HepG2 (cell line): Measurements from ENCODE around the gene PPP4C. TPM values are rescaled to one million over a fixed set of nuclear protein-coding genes. Genes with fewer than 3 reads are reported as not detected.

ENCODE experiments used
- CAMTA2 ChIP-seq: sonication (generic); formaldehyde crosslinking; IDR thresholded peaks from 2 replicates; pipeline ENCODE4 v1.4.0; 2020; ENCODE audit warnings: mild to moderate bottlenecking, missing genetic modification reagents, borderline replicate concordance
- DNMT3B ChIP-seq: conservative IDR thresholded peaks from 2 replicates; pipeline ENCODE4 v1.6.1; 2016; ENCODE audit warnings: missing biosample characterization, control low read depth
- GPN1 ChIP-seq: sonication (generic); formaldehyde crosslinking; IDR thresholded peaks from 2 replicates; pipeline ENCODE4 v1.5.1; 2020; ENCODE audit warnings: missing genetic modification reagents, borderline replicate concordance
- HOXA7 ChIP-seq: sonication (generic); formaldehyde crosslinking; IDR thresholded peaks from 2 replicates; pipeline ENCODE4 v1.8.1; 2022; ENCODE audit warnings: mild to moderate bottlenecking, missing genetic modification reagents, moderate library complexity
- KAT7 ChIP-seq: IDR thresholded peaks from 2 replicates; pipeline ENCODE4 v1.6.1; 2018; ENCODE audit warnings: borderline replicate concordance, missing compliant biosample characterization
- MAFG ChIP-seq: sonication (generic); formaldehyde crosslinking; IDR thresholded peaks from 2 replicates; pipeline ENCODE4 v1.5.1; 2020; ENCODE audit warnings: mild to moderate bottlenecking, missing genetic modification reagents
- MIXL1 ChIP-seq: IDR thresholded peaks from 2 replicates; pipeline ENCODE4 v1.6.1; 2016
- SALL1 ChIP-seq: sonication (generic); formaldehyde crosslinking; IDR thresholded peaks from 2 replicates; pipeline ENCODE4 v1.8.0; 2022; ENCODE audit warnings: mild to moderate bottlenecking, missing genetic modification reagents
- TBL1XR1 ChIP-seq: fragments of 150-350 bp; IDR thresholded peaks from 2 replicates; pipeline ENCODE4 v1.6.1; 2014; ENCODE audit warnings: borderline replicate concordance, low read length; ENCODE audit not compliant: partially characterized antibody
- TGIF2 ChIP-seq: IDR thresholded peaks from 2 replicates; pipeline ENCODE4 v1.6.1; 2016; ENCODE audit warnings: control low read depth, missing compliant biosample characterization
- TRIM24 ChIP-seq: sonication (generic); formaldehyde crosslinking; IDR thresholded peaks from 2 replicates; pipeline ENCODE4 v1.8.0; 2022; ENCODE audit warnings: mild to moderate bottlenecking, missing genetic modification reagents
- ZNF337 ChIP-seq: sonication (generic); formaldehyde crosslinking; IDR thresholded peaks from 2 replicates; pipeline ENCODE4 v1.5.1; 2020; ENCODE audit warnings: missing genetic modification reagents, low read depth, mild to moderate bottlenecking, borderline replicate concordance
- polyA plus RNA-seq, 8 experiments: library from polyadenylated mRNA; depleted of rRNA in 3 of 8; stranded (reverse) in 7 of 8; unstranded in 1 of 8; fragments of >200 nt; fragmentation: Illumina TruSeq in 4 of 8; extraction: Trizol in 4 of 8; gene quantifications; 2 replicates each; pipeline versions ENCODE4 v1.2.1 to v1.2.3, GENCODE V29; 2011 to 2016; ENCODE audit warnings: low read depth in 4 of 8, missing spikeins in 1 of 8, mixed read lengths in 1 of 8; ENCODE audit not compliant: insufficient read depth in 1 of 8
- total RNA-seq, 5 experiments: library from RNA; depleted of rRNA; stranded (reverse); fragments of >200 nt; fragmentation: Illumina TruSeq; extraction: Trizol; gene quantifications; 2 replicates each; pipeline ENCODE4 v1.2.3, GENCODE V29; 2016; ENCODE audit warnings: low read depth in 1 of 5
- TF ChIP-seq, protein P1 (sequence below): sonication (generic); formaldehyde crosslinking; conservative IDR thresholded peaks from 2 replicates; pipeline ENCODE4 v1.4.0; 2020; ENCODE audit warnings: missing genetic modification reagents
- TF ChIP-seq, protein P2 (sequence below): sonication (generic); formaldehyde crosslinking; IDR thresholded peaks from 2 replicates; pipeline ENCODE4 v1.5.1; 2020; ENCODE audit warnings: mild to moderate bottlenecking, moderate library complexity, missing genetic modification reagents
- TF ChIP-seq, protein P3 (sequence below): sonication (generic); formaldehyde crosslinking; IDR thresholded peaks from 2 replicates; pipeline ENCODE4 v1.5.0; 2020; ENCODE audit warnings: mild to moderate bottlenecking, missing genetic modification reagents, borderline replicate concordance
- TF ChIP-seq, protein P4 (sequence below): sonication (generic); formaldehyde crosslinking; IDR thresholded peaks from 2 replicates; pipeline ENCODE4 v1.9.0; 2022; ENCODE audit warnings: missing genetic modification reagents, mild to moderate bottlenecking, borderline replicate concordance
- TF ChIP-seq, protein P5 (sequence below): sonication (generic); formaldehyde crosslinking; IDR thresholded peaks from 2 replicates; pipeline ENCODE4 v1.5.0; 2020; ENCODE audit warnings: mild to moderate bottlenecking, missing genetic modification reagents, borderline replicate concordance

The PPP4C gene
- total and polyA plus RNA-seq, 2 of the 13 experiments (the other 11 are each of a cell fraction or from before 2014, with no cell fraction given): 176 to 220 TPM

DNA sequence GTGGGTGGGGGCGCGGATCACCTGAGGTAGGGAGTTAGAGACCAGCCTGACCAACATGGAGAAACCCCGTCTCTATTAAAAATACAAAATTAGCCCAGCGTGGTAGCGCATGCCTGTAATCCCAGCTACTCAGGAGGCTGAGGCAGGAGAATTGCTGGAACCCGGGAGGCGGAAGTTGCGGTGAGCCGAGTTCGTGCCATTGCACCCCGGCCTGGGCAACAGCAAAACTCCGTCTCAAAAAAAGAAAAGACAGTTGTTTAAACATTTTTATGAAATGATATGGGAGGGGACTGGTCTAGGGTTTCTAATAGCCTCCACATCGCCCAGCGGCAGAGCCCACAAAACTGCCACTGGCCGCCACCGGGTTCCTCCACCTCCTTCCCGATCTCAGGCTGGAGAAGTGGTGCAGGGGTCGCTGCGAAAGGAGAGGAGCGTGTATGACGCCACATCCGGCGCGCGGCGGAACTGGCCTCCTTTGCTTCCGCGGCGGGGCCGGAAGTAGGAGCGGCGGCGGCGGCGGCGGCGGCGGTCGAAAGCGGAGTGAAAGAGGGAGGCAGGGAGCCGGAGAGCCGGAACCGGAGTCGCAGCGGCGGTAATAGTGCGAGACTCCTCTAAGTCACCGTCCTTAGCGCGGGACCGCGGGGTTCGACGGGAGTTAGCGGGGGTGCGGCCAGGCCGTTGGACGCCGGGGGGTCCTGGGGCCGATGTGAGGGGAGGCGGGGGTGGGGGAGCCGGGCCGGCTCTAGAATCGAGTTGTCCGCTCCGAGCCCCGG, at the start of gene PPP4C (continued):
- TF ChIP-seq, protein P1, sequence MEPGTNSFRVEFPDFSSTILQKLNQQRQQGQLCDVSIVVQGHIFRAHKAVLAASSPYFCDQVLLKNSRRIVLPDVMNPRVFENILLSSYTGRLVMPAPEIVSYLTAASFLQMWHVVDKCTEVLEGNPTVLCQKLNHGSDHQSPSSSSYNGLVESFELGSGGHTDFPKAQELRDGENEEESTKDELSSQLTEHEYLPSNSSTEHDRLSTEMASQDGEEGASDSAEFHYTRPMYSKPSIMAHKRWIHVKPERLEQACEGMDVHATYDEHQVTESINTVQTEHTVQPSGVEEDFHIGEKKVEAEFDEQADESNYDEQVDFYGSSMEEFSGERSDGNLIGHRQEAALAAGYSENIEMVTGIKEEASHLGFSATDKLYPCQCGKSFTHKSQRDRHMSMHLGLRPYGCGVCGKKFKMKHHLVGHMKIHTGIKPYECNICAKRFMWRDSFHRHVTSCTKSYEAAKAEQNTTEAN (CRISPR knock-in tag): no peak; the same call in 1 of the 2 replicates
- no peak for TF ChIP-seq HOXA7 (CRISPR knock-in tag)
- TF ChIP-seq DNMT3B (CRISPR knock-in tag): peak; percentile 50; the same call in 1 of the 2 replicates
- no peak for TF ChIP-seq TRIM24 (CRISPR knock-in tag)
- TF ChIP-seq, protein P2, sequence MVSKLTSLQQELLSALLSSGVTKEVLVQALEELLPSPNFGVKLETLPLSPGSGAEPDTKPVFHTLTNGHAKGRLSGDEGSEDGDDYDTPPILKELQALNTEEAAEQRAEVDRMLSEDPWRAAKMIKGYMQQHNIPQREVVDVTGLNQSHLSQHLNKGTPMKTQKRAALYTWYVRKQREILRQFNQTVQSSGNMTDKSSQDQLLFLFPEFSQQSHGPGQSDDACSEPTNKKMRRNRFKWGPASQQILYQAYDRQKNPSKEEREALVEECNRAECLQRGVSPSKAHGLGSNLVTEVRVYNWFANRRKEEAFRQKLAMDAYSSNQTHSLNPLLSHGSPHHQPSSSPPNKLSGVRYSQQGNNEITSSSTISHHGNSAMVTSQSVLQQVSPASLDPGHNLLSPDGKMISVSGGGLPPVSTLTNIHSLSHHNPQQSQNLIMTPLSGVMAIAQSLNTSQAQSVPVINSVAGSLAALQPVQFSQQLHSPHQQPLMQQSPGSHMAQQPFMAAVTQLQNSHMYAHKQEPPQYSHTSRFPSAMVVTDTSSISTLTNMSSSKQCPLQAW (CRISPR knock-in tag): 0 out of 2 replicates have a peak, but pooled peaks have one; percentile 10
- TF ChIP-seq KAT7 (CRISPR knock-in tag): peak; percentile 73; the same call in 1 of the 2 replicates
- no peak for TF ChIP-seq GPN1 (CRISPR knock-in tag)
- no peak for TF ChIP-seq ZNF337 (CRISPR knock-in tag)
- 0 out of 2 replicates have a peak, but pooled peaks have one; percentile 72 for TF ChIP-seq CAMTA2 (CRISPR knock-in tag)
- TF ChIP-seq, protein P3, sequence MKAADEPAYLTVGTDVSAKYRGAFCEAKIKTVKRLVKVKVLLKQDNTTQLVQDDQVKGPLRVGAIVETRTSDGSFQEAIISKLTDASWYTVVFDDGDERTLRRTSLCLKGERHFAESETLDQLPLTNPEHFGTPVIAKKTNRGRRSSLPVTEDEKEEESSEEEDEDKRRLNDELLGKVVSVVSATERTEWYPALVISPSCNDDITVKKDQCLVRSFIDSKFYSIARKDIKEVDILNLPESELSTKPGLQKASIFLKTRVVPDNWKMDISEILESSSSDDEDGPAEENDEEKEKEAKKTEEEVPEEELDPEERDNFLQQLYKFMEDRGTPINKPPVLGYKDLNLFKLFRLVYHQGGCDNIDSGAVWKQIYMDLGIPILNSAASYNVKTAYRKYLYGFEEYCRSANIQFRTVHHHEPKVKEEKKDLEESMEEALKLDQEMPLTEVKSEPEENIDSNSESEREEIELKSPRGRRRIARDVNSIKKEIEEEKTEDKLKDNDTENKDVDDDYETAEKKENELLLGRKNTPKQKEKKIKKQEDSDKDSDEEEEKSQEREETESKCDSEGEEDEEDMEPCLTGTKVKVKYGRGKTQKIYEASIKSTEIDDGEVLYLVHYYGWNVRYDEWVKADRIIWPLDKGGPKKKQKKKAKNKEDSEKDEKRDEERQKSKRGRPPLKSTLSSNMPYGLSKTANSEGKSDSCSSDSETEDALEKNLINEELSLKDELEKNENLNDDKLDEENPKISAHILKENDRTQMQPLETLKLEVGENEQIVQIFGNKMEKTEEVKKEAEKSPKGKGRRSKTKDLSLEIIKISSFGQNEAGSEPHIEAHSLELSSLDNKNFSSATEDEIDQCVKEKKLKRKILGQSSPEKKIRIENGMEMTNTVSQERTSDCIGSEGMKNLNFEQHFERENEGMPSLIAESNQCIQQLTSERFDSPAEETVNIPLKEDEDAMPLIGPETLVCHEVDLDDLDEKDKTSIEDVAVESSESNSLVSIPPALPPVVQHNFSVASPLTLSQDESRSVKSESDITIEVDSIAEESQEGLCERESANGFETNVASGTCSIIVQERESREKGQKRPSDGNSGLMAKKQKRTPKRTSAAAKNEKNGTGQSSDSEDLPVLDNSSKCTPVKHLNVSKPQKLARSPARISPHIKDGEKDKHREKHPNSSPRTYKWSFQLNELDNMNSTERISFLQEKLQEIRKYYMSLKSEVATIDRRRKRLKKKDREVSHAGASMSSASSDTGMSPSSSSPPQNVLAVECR (CRISPR knock-in tag): peak; percentile 79
- TF ChIP-seq MAFG (CRISPR knock-in tag): no peak
- no peak for TF ChIP-seq TBL1XR1
- TF ChIP-seq, protein P4, sequence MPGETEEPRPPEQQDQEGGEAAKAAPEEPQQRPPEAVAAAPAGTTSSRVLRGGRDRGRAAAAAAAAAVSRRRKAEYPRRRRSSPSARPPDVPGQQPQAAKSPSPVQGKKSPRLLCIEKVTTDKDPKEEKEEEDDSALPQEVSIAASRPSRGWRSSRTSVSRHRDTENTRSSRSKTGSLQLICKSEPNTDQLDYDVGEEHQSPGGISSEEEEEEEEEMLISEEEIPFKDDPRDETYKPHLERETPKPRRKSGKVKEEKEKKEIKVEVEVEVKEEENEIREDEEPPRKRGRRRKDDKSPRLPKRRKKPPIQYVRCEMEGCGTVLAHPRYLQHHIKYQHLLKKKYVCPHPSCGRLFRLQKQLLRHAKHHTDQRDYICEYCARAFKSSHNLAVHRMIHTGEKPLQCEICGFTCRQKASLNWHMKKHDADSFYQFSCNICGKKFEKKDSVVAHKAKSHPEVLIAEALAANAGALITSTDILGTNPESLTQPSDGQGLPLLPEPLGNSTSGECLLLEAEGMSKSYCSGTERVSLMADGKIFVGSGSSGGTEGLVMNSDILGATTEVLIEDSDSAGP (CRISPR knock-in tag): peak; percentile 57; the same call in 1 of the 2 replicates
- TF ChIP-seq SALL1 (CRISPR knock-in tag): peak; percentile 75
- TF ChIP-seq, protein P5, sequence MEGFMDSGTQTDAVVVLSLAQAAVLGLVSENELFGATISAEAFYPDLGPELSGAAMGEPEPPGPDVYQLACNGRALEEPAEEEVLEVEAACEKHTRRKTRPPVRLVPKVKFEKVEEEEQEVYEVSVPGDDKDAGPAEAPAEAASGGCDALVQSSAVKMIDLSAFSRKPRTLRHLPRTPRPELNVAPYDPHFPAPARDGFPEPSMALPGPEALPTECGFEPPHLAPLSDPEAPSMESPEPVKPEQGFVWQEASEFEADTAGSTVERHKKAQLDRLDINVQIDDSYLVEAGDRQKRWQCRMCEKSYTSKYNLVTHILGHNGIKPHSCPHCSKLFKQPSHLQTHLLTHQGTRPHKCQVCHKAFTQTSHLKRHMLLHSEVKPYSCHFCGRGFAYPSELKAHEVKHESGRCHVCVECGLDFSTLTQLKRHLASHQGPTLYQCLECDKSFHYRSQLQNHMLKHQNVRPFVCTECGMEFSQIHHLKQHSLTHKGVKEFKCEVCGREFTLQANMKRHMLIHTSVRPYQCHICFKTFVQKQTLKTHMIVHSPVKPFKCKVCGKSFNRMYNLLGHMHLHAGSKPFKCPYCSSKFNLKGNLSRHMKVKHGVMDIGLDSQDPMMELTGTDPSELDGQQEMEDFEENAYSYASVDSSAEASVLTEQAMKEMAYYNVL (CRISPR knock-in tag): 0 out of 2 replicates have a peak, but pooled peaks have one; percentile 53
- no peak; the same call in 1 of the 2 replicates for TF ChIP-seq TGIF2 (CRISPR knock-in tag)
- TF ChIP-seq MIXL1 (CRISPR knock-in tag): peak; percentile 25
